Measurements from ENCODE around the gene THSD4.

The THSD4 gene

DNA sequence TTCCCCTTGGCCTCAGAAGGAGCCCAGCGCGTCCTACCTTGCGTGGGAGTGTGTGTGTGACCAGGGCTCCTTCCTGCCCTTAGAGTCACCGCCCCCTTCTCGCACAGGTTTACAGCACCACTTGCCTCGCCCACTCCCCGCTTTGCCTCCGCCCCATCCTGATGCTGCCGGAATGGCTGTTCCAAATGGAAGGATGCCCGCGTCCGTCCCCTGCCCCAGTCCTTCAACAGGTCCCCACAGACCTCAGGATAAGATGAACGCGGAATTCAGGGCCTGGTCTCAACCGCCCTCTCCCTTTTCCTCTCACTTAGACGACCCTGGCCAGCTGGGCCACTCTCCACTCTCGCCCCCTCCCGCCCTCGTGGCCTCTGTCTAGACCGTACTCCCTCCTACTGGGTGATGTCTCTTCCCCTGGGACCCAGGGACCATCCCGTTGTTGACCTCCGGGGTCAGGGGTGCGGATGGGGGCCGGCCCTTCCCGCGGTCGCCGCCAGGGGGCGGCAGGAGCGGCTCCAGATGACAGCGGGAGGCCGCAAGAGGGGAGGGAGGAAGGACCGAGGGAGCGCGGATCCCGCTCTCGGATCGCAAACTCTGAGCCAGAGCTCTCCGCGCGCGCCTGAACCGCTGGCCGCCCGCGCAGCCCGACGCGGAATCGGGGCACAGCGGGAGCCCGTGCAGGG, at the start of gene THSD4:
Gene THSD4 (plus strand): TSS at position 585 of the 680 bp plus-strand sequence.
- DNase-seq = peak; percentile 40

GRCh38 chr15:71066983-71067382, 48.3 kb upstream of the THSD4 start:
- no peak for DNase-seq

GRCh38 chr15:71069693-71070092, 45.6 kb upstream of the THSD4 start:
- DNase-seq = no peak

GRCh38 chr15:71071529-71071928, 43.7 kb upstream of the THSD4 start:
- no peak for DNase-seq

GRCh38 chr15:71072423-71072822, 42.8 kb upstream of the THSD4 start:
- DNase-seq = no peak

- no peak for DNase-seq
These were observed 36.6 kb upstream of the THSD4 start for GRCh38 chr15:71078506-71079207.

DNA sequence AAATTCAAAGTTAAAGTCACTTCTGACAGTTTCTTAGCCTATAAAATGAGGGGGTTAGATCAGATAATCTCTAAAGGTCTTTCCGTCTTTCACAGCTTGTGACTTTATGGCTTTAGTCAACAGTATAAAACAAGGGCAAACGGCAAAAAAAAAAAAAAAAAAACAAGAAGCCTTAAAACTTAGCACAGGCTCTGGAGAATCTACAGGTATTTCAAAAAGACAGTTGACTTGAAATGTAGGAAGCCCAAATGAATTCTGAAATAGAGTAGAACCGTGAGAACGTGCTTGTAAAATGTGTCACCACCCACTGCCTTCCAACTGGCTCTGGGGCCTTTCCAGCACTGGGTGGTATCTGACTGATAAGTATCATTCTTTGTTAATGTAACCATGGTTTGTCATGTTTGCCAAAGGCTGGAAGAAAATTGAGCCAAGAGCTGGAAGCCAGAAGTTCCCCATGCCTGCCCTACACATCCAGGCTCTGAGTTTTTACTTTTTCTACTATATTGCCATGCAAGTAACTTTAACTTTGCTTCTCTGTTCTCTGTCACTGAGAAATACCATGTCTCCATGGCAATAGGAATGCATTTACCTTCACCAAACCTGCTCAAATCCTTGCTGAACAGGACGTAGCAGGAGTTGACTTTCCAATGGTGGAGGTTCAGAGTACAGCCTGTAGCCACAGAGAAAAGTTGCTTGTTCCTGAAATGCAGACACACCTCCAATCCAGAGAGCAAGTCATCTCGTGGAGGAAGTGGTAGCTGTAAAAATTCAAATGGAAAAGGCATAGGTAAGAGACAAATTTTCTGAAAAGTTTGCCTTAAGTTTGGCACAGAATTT, 35.8 kb upstream of the THSD4 start:
- DNase-seq = no peak

DNA sequence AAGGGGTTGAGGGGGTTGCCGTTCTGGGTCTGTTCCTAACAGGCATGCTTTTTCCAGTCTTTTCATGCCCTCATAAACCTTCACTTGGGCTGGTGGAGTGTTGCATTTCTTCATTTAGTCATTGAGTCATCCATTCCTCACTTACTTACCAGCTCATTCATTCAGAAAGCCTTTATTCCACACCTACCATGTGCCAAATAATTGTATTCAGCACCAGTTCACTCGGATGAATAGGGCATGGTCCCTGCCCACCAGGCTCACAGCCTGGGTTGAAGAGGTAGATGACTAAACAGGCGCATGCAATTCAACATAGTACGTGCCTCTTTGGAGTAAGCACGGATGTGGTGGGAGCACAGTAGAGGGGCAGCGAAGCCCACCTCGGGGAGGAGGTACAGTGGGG, 35.1 kb upstream of the THSD4 start:
- no peak for DNase-seq

DNA sequence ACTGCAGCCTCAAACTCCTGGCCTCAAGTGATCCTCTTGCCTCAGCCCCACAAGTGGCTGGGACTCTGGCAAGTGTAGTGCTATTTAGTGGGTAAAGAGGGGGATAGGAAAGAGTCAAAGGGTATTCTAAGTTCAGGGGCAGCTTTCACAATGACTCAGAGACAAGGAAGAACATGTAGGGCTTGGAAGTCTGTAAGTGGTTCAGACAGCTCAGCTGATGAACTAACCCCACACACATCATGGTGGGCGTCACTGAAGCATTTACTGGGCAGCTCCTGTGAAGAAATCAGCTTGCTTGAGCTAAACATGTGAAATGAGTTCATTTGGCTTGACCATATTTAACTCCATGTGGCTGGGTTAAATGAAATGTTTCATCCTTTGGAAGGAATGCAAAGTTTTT, 34.6 kb upstream of the THSD4 start:
- no peak for DNase-seq

GRCh38 chr15:71082803-71083202, 32.5 kb upstream of the THSD4 start:
- DNase-seq = no peak

- no peak for DNase-seq
These were observed 31.9 kb upstream of the THSD4 start for GRCh38 chr15:71083349-71083748.

DNA sequence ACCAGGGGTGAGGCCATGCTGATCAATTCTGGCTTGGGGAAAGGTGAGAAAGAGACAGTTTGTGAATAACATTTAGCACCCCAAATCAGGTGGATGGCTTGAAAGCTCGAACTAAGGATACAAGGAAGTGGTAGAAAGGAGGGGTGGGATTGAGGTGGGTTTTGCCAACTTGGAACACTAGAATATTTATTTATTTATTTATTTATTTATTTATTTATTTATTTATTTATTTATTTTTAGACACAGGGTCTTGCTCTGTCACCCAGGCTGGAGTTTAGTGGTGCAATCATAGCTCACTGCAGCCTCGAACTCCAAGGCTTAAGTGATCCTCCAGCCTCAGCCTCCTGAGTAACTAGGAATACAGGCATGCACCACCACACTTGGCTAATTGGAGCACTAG, 31.0 kb upstream of the THSD4 start:
- no peak for DNase-seq

- DNase-seq = no peak
These were observed 29.5 kb upstream of the THSD4 start for GRCh38 chr15:71085809-71086208.

DNA sequence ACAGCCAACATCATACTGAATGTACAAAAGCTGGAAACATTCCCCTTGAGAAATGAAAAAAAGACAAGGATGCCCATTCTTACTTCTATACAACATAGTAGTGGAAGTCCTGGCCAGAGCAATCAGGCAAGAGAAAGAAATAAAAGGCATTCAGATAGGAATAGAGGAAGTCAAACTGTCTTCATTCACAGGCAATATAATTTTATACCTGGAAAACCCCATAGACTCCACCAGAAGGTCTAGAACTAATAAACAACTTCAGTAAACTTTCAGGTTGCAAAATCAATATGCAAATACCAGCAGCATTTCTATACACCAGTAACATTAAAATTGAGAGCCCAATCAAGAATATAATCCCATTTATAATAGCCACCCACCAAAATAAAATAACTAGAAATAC, 27.1 kb upstream of the THSD4 start:
- DNase-seq = no peak

DNA sequence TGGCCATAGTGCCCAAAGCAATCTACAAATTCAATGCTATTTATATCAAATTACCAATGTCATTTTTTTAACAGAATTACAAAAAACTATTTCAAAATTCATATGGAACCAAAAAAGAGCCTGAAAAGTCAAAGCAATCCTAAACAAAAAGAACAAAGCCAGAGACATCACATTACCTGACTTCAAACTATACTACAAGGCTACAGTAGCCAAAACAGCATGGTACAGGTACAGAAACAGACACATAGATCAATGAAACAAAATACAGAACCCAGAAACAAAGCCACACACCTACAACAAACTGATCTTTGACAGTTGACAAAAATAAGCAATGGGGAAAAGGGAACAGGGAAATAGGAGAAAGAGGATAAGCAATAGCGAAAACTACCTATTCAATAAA, 26.6 kb upstream of the THSD4 start:
- DNase-seq = no peak

DNA sequence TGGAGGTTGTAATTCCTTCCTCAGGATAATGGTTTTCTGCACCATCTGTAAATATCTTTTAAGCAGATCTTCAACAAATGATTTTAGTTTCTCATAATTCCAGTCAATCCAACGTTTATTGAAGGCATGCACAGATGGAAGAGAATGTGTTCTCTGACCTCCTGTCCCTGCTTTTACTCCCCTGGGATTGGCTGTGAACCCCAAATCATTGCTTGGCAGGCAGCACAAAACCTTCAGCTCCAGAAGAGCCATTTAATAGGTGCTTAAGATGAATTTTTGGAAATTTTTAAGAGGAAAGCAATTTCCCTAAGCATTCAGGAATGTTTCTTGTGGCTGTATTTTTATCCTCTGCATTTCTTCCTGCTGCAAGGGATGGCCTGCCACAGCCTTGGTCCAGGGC, 25.5 kb upstream of the THSD4 start:
- no peak for DNase-seq

GRCh38 chr15:71091601-71092000, 23.7 kb upstream of the THSD4 start:
- DNase-seq = no peak

DNA sequence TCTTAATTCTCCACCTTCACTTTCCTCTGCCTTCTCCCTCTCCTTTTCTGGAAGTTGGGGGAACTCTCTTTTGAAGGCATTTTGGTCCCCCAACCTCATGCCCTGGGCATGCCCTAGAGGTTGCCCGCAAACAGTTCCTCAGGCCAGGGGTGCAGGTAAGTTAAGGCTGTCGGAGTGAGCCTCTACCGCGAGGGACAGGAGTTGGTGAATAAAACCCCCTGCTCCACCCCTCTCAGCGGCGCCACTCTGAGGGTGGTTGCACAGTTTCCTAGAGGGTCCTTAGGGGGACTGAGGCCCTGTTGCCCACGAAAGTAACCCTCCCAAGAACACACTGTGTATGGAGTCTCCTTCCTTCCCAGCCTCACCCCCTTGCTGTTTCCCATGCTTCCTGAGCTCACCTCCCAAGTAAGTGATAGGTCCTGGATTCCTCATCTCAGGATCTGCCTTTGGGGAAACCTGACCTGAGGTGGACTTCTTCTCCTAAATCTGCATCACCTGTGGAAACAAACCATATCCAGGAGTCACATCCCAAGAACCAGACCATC, 23.1 kb upstream of the THSD4 start:
- DNase-seq = no peak

DNA sequence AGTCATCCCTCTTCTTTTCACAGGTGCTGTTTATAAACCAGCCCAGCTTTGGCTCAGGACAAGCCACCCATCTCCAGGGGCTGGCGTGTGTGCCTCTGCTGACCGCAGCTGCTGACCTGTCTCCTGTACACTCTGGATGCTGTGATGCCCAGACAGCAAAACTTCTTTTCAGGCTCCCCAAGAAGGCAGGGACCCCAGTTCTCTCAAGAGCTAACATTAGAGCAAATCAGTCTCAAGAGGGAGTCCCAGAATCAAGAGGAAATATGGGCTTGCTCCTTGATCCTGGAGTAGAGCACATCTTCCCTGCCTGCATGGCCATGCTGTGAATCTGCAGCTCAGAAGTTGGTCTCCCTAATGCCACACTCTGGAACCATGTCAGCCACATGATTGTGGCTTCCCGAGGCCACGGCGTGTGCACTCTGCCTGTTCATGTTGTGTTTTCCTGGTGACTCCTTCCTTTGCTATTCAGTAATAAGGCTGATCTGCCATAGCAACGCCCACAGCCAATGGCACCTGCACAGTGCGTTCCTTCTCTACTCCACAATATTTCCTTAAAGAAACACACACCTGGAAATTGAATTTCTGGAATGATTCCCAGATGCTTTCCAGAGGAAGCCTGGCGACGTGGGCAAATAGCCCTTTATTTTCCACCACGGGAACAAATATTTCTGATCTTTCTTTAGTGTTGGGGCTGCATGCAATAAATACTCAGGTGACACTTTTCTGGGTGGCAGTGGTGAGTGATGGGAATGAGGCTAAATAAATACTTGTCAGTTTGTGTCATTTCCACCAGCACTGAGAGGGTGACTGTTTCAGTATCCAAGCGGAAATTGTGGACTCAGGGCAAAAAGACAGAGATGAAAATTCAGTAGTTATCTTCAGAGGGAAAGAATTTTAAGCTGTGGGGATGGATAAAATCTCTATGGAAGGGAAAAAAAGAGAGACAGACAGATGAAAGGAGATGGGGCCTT, 21.9 kb upstream of the THSD4 start:
- no peak for DNase-seq

GRCh38 chr15:71094137-71094536, 21.1 kb upstream of the THSD4 start:
- no peak for DNase-seq

DNA sequence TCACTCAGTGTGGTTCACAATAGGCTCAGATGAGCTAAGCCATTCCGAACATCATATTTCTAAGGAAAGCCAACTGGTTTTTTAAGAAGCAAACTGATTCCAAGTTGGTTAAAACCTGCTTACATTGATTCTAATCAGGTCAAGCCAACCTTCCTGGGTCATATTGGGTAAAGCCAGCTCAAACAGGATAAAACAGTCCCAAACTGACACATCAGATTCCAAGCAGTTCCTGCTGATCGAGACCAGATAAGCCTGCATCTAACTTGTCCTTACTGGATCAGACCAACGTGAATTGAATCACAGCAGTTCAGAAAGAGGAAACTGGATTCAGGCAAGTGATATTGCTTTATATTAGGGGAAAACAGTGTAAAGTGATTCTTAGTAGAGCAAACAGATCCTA, 18.6 kb upstream of the THSD4 start:
- DNase-seq = no peak

- DNase-seq = no peak
These were observed 17.4 kb upstream of the THSD4 start for GRCh38 chr15:71097890-71098289.
